B cell (primary cell): Measurements from ENCODE around the gene GABRG3. TPM values are rescaled to one million over a fixed set of nuclear protein-coding genes. Genes with fewer than 3 reads are reported as not detected.

Source experiments
- ATAC-seq: fragments of 200-7000 bp; cut with Tn5 transposase; one replicate; pipeline ENCODE4 v1.10.0; 2021; ENCODE audit warnings: low read depth, mild to moderate bottlenecking, moderate number of reproducible peaks, moderate library complexity
- CTCF ChIA-PET: fragments of 350-600 bp; sonication (Branson Sonifier 250); formaldehyde crosslinking; loops from one replicate; lab custom pipeline; 2021; ENCODE audit warnings: antibody characterized with exemption, inconsistent platforms; lab: Charles Lee
- POLR2A ChIA-PET: fragments of 350-600 bp; sonication (Branson Sonifier 250); formaldehyde crosslinking; loops from one replicate; lab custom pipeline; 2021; ENCODE audit warnings: antibody characterized with exemption; lab: Charles Lee
- DNase-seq: peaks from one replicate; pipeline ENCODE4 v3.0.0; 2013
- H2AFZ ChIP-seq: 2 replicates; pipeline ENCODE4 v1.6.1; 2012; ENCODE audit warnings: mild to moderate bottlenecking, low read depth, low read length; ENCODE audit not compliant: insufficient read depth, poor library complexity, severe bottlenecking
- H3K27ac ChIP-seq, 2 donors: 1 replicate in 1 of 2; 2 replicates in 1 of 2; pipeline ENCODE4 v1.5.1; 2012 to 2013; ENCODE audit warnings: low read length in 2 of 2, mild to moderate bottlenecking in 2 of 2, moderate library complexity in 1 of 2
- H3K27me3 ChIP-seq, 4 experiments: fragments of 200-600 bp in 1 of 4; sonication (generic) in 1 of 4; replicated peaks in 1 of 4; 1 replicate in 2 of 4; 2 replicates in 2 of 4; pipeline versions ENCODE4 v1.6.1 to v1.7.0; 2013 to 2016; ENCODE audit warnings: low read length in 3 of 4, mild to moderate bottlenecking in 2 of 4, mixed read lengths in 1 of 4, moderate library complexity in 1 of 4; ENCODE audit not compliant: insufficient read depth in 4 of 4, control insufficient read depth in 3 of 4; ENCODE audit errors: control extremely low read depth in 1 of 4
- H3K36me3 ChIP-seq, 2 experiments: replicated peaks in 1 of 2; 1 replicate in 1 of 2; 2 replicates in 1 of 2; pipeline versions ENCODE4 v1.6.1 to v1.7.1; 2013; ENCODE audit warnings: low read length in 1 of 2; ENCODE audit not compliant: insufficient read depth in 2 of 2, control insufficient read depth in 1 of 2; ENCODE audit errors: control extremely low read depth in 1 of 2, extremely low read depth in 1 of 2
- H3K4me1 ChIP-seq, 2 donors: fragments of 200-600 bp in 1 of 2; sonication (generic) in 1 of 2; 1 replicate in 1 of 2; 2 replicates in 1 of 2; pipeline versions ENCODE4 v1.5.1 to v1.6.1; 2013 to 2017; ENCODE audit warnings: low read length in 2 of 2; ENCODE audit not compliant: control insufficient read depth in 2 of 2, insufficient read depth in 2 of 2
- H3K4me2 ChIP-seq: replicated peaks from 2 replicates; pipeline ENCODE3; 2012; ENCODE audit warnings: mild to moderate bottlenecking, low read depth, low read length; ENCODE audit not compliant: poor library complexity, severe bottlenecking
- H3K4me3 ChIP-seq, 5 experiments: fragments of 200-600 bp in 1 of 5; sonication (generic) in 1 of 5; 1 replicate in 3 of 5; 2 replicates in 2 of 5; pipeline versions ENCODE4 v1.5.1 to v1.7.0; 2011 to 2016; ENCODE audit warnings: low read length in 4 of 5, mild to moderate bottlenecking in 4 of 5, low read depth in 2 of 5, control low read depth in 1 of 5, moderate library complexity in 1 of 5; ENCODE audit not compliant: insufficient read depth in 1 of 5; ENCODE audit errors: control extremely low read depth in 1 of 5, extremely low read depth in 1 of 5
- H3K79me2 ChIP-seq: fragments of 200-600 bp; sonication (generic); one replicate; pipeline ENCODE4 v1.6.0; 2016; ENCODE audit warnings: low read length; ENCODE audit not compliant: control insufficient read depth, insufficient read depth
- H3K9ac ChIP-seq: fragments of 200-600 bp; sonication (generic); 2 replicates; pipeline ENCODE4 v1.6.1; 2017; ENCODE audit warnings: mild to moderate bottlenecking, low read length, moderate library complexity
- H3K9me3 ChIP-seq, 3 donors: one replicate each; pipeline versions ENCODE4 v1.6.1 to v1.7.1; 2013; ENCODE audit warnings: low read length in 2 of 3; ENCODE audit not compliant: control insufficient read depth in 2 of 3, insufficient read depth in 1 of 3; ENCODE audit errors: control extremely low read depth in 1 of 3
- H4K20me1 ChIP-seq: 2 replicates; pipeline ENCODE4 v1.6.0; 2012; ENCODE audit warnings: mild to moderate bottlenecking, low read length; ENCODE audit not compliant: insufficient read depth, control insufficient read depth, poor library complexity, severe bottlenecking
- H3K27ac Mint-ChIP-seq: one replicate; pipeline ENCODE4 v1.8.0; 2021; ENCODE audit warnings: mixed read lengths
- H3K27me3 Mint-ChIP-seq: one replicate; pipeline ENCODE4 v1.8.0; 2021; ENCODE audit warnings: mixed read lengths
- H3K4me1 Mint-ChIP-seq: one replicate; pipeline ENCODE4 v1.8.0; 2021; ENCODE audit warnings: mixed read lengths
- H3K4me3 Mint-ChIP-seq: one replicate; pipeline ENCODE4 v1.8.0; 2021; ENCODE audit warnings: mixed read lengths
- H3K9me3 Mint-ChIP-seq: one replicate; pipeline ENCODE4 v1.8.0; 2022; ENCODE audit warnings: mixed read lengths; ENCODE audit not compliant: insufficient read depth
- EZH2 ChIP-seq: IDR thresholded peaks from 2 replicates; pipeline ENCODE4 v1.6.1; 2012; ENCODE audit warnings: borderline replicate concordance, low read depth, mild to moderate bottlenecking, moderate library complexity, low read length; ENCODE audit not compliant: insufficient read depth, poor library complexity, severe bottlenecking
- WGBS: methylation state at CpG from one replicate; pipeline ENCODE4 v1.1.5; 2013; ENCODE audit warnings: missing lambda C conversion rate; ENCODE audit not compliant: insufficient coverage; 5-methylcytosine and 5-hydroxymethylcytosine counted together
- intact Hi-C: fragments of 100-400 bp; cut with micrococcal nuclease; formaldehyde crosslinking; loops from one replicate; pipeline ENCODE4 v1.10.0; 2022
- polyA plus RNA-seq: library from polyadenylated mRNA; depleted of rRNA; stranded (reverse); fragments of >200 nt; gene quantifications from 2 replicates; pipeline ENCODE4 v1.2.3, GENCODE V29; 2012
- total RNA-seq, 2 donors: library from RNA; stranded (reverse); fragments of 120-200 nt in 1 of 2; gene quantifications; 1 replicate in 1 of 2; 2 replicates in 1 of 2; pipeline versions ENCODE4 v1.2.3 to v1.2.4, GENCODE V29; 2013 to 2022
- TF ChIP-seq, protein P1 (sequence below): fragments of 200-600 bp; IDR thresholded peaks from one replicate; pipeline ENCODE4 v1.8.0; 2022; ENCODE audit warnings: antibody characterized with exemption, mild to moderate bottlenecking

The GABRG3 gene
- total and polyA plus RNA-seq, 2 donors (not counting 1 experiment from before 2014, with no cell fraction given): not detected

DNA sequence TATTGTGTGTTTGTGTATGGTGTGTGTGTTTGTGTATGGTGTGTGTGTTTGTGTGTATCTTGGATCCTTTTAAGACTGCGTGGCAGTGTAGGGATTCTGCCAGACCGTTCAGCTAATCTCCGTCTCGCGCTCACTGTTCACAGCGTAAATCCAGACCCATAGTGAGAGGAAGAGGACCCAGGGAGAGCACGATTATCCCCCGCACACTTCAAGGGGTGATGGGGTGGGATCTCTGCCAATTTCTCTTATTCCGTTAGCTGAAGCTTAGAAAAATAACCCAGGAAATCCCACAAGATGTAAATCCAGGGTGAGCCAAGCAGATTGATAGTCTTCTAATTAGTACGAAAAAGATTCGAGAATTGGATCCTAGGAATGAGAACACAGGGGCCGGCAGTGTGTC lies 381.2 kb downstream of the GABRG3 start:
- DNase-seq (no peak), ATAC-seq (no peak)
- CTCF ChIA-PET: no interaction called here
- Histone ChIP-seq H3K9me3 (peaks cover 0 to 8% (median 0%) of the 10 kb centered on the region in 3 donors), H3K4me3 (no peak overlapping the region), H2AFZ (no peak overlapping the region), H3K4me1 (no peaks in the 10 kb centered on the region), H3K27me3 (no peaks in the 10 kb centered on the region), H3K36me3 (no peaks in the 10 kb centered on the region), H4K20me1 (no peaks in the 10 kb centered on the region), H3K79me2 (no peaks in the 10 kb centered on the region), H3K9ac (no peak overlapping the region), H3K27ac (no peak overlapping the region), H3K4me2 (no peak overlapping the region)
- H3K4me3 Mint-ChIP-seq: no peak overlapping the region
- H3K4me1 Mint-ChIP-seq: no peaks in the 10 kb centered on the region
- 100% methylated on average over 11 of the region's 12 CpGs for WGBS
- POLR2A ChIA-PET: no interaction called here
- intact Hi-C loops: no loop called here
- no peak overlapping the region for H3K27ac Mint-ChIP-seq
- TF ChIP-seq, protein P1, sequence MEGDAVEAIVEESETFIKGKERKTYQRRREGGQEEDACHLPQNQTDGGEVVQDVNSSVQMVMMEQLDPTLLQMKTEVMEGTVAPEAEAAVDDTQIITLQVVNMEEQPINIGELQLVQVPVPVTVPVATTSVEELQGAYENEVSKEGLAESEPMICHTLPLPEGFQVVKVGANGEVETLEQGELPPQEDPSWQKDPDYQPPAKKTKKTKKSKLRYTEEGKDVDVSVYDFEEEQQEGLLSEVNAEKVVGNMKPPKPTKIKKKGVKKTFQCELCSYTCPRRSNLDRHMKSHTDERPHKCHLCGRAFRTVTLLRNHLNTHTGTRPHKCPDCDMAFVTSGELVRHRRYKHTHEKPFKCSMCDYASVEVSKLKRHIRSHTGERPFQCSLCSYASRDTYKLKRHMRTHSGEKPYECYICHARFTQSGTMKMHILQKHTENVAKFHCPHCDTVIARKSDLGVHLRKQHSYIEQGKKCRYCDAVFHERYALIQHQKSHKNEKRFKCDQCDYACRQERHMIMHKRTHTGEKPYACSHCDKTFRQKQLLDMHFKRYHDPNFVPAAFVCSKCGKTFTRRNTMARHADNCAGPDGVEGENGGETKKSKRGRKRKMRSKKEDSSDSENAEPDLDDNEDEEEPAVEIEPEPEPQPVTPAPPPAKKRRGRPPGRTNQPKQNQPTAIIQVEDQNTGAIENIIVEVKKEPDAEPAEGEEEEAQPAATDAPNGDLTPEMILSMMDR: no peak
- no peak for TF ChIP-seq EZH2
- H3K9me3 Mint-ChIP-seq: no peaks in the 10 kb centered on the region
- H3K27me3 Mint-ChIP-seq: no peaks in the 10 kb centered on the region

DNA sequence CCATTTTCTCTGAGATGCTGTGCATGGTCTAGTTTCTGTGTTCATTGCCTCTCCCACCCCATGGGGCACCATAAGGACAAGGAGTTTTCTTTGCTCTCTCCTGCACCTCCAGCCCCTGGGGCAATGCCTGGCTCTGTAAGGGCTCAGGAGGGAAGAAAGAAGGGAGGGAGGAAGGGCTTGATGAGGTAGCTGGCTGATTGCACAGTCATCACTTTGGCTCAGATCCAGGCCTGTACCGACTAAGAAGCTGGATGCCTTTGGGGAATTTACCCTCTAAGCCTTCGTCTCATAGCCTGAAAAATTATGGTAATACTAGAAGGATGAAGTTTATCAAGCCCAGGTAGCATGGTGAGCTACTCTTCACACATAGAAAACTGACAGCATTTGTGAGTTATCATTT lies 382.9 kb downstream of the GABRG3 start:
- ATAC-seq (no peak), DNase-seq (no peak)
- Histone ChIP-seq H3K79me2 (no peaks in the 10 kb centered on the region), H3K4me1 (no peaks in the 10 kb centered on the region), H3K27ac (no peak overlapping the region), H2AFZ (no peak overlapping the region), H3K4me2 (no peak overlapping the region), H3K36me3 (no peaks in the 10 kb centered on the region), H4K20me1 (no peaks in the 10 kb centered on the region), H3K9me3 (peaks cover 0 to 11% (median 0%) of the 10 kb centered on the region in 3 donors), H3K4me3 (no peak overlapping the region), H3K9ac (no peak overlapping the region), H3K27me3 (no peaks in the 10 kb centered on the region)
- no peak overlapping the region for H3K27ac Mint-ChIP-seq
- no peak for TF ChIP-seq EZH2
- TF ChIP-seq, protein P1: no peak
- H3K4me1 Mint-ChIP-seq: no peaks in the 10 kb centered on the region
- intact Hi-C loops: no loop called here
- POLR2A ChIA-PET: no interaction called here
- WGBS: 29% methylated on average over 1 of the region's 2 CpGs
- H3K27me3 Mint-ChIP-seq: no peaks in the 10 kb centered on the region
- no peak overlapping the region for H3K4me3 Mint-ChIP-seq
- CTCF ChIA-PET: no interaction called here
- H3K9me3 Mint-ChIP-seq: no peaks in the 10 kb centered on the region
